ENCODE data around the gene TMEM203. TPM values are rescaled to one million over a fixed set of nuclear protein-coding genes. Genes with fewer than 3 reads are reported as not detected.
A peak's percentile ranks its signal among the peaks of the same experiment; 100 is the strongest.

The TMEM203 gene
- total RNA-seq, 1 donor from 2014 or later: 47.6 TPM

- H3K4me1 ChIP-seq: peaks cover 89% of the 10 kb centered on the region
- peak overlapping the region; percentile 92 for H3K27ac ChIP-seq (replicated peaks)
- H3K4me3 ChIP-seq: no peak overlapping the region
- no peaks in the 10 kb centered on the region for H3K27me3 ChIP-seq (ENCODE audit: low read depth)
- TF ChIP-seq CTCF (IDR thresholded peaks at IDR 0.05; ENCODE audit: borderline replicate concordance): no peak
- H3K9me3 ChIP-seq (replicated peaks): no peaks in the 10 kb centered on the region
- intact Hi-C loops (cut with micrococcal nuclease): no loop called here
- H3K36me3 ChIP-seq: peaks cover 30% of the 10 kb centered on the region
- no peak for DNase-seq
Measured at GRCh38 chr9:137192448-137192780, 13.0 kb downstream of the TMEM203 start.

GRCh38 chr9:137191691-137192447 is 13.6 kb downstream of the TMEM203 start:
- TF ChIP-seq CTCF (IDR thresholded peaks at IDR 0.05; ENCODE audit: borderline replicate concordance): no peak
- intact Hi-C loops (cut with micrococcal nuclease): no loop called here
- no peak overlapping the region for H3K4me3 ChIP-seq
- H3K36me3 ChIP-seq: peaks cover 35% of the 10 kb centered on the region
- no peaks in the 10 kb centered on the region for H3K27me3 ChIP-seq (ENCODE audit: low read depth)
- peaks cover 89% of the 10 kb centered on the region for H3K4me1 ChIP-seq
- DNase-seq: no peak
- H3K9me3 ChIP-seq (replicated peaks): no peaks in the 10 kb centered on the region
- peak overlapping the region; percentile 100 for H3K27ac ChIP-seq (replicated peaks)

DNA sequence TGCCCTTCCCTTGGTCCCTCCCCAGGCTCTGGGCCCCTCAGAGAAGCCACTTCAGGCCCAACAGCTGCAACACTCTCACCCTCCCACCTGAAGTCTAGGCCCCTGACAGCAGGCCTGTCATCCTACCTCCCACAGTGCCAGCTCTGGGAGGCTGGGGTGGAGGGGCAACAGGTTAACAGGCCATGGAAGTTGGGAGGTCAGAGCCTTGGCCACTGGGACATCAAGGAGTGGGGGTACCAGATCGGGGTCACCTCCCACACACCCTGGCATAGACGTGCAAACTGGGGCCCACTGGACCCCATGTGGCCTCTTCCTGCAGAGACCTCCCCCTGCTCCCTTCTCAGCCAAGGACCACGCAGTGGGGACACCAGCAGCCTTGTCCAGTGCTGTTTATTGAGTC is 14.2 kb downstream of the TMEM203 start:
- Histone ChIP-seq H3K27me3 (ENCODE audit: low read depth) (no peaks in the 10 kb centered on the region), H3K27ac (replicated peaks) (peak overlapping the region; percentile 100), H3K9me3 (replicated peaks) (no peaks in the 10 kb centered on the region), H3K36me3 (peaks cover 38% of the 10 kb centered on the region), H3K4me1 (peaks cover 89% of the 10 kb centered on the region), H3K4me3 (no peak overlapping the region)
- no peak for TF ChIP-seq CTCF (IDR thresholded peaks at IDR 0.05; ENCODE audit: borderline replicate concordance)
- intact Hi-C loops (cut with micrococcal nuclease): no loop called here
- no peak for DNase-seq

DNA sequence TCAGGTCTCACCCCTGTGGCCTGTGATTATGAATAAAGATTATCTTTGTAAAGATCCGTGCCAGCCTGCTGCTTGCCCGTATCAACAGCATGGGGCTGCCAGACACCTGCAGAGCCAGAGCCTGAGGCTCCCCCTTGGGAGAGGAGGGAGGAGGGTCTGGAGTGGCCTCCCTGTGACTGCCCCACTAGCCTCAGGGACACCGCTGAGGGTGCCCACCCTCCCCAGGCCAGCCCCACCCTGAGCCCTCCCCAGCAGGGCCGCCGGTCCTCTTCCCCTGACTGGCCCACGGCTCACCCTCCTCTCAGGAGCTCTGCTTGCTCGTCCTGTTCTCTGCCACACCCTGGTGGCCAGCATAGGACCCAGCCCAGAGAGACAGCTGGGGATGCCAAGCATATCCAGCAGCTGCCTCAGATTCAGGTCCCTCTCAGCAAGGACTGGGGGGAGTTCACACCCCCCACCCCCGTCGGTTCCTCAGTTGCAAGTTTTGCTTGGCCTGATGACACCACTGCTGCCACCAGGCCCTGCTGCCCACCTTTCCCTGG is 15.1 kb downstream of the TMEM203 start:
- no peak for DNase-seq
- H3K4me3 ChIP-seq: peak overlapping the region; percentile 100
- H3K9me3 ChIP-seq (replicated peaks): no peaks in the 10 kb centered on the region
- H3K36me3 ChIP-seq: peaks cover 46% of the 10 kb centered on the region
- H3K27ac ChIP-seq (replicated peaks): peak overlapping the region; percentile 100
- peaks cover 89% of the 10 kb centered on the region for H3K4me1 ChIP-seq
- no peaks in the 10 kb centered on the region for H3K27me3 ChIP-seq (ENCODE audit: low read depth)
- no peak for TF ChIP-seq CTCF (IDR thresholded peaks at IDR 0.05; ENCODE audit: borderline replicate concordance)
- intact Hi-C loops (cut with micrococcal nuclease): no loop called here

- Histone ChIP-seq H3K9me3 (replicated peaks) (no peaks in the 10 kb centered on the region), H3K27me3 (ENCODE audit: low read depth) (no peaks in the 10 kb centered on the region), H3K27ac (replicated peaks) (peak overlapping the region; percentile 100), H3K4me1 (peaks cover 87% of the 10 kb centered on the region), H3K4me3 (peak overlapping the region; percentile 100), H3K36me3 (peaks cover 54% of the 10 kb centered on the region)
- intact Hi-C loops (cut with micrococcal nuclease): no loop called here
- no peak for TF ChIP-seq CTCF (IDR thresholded peaks at IDR 0.05; ENCODE audit: borderline replicate concordance)
- no peak for DNase-seq
Measured at GRCh38 chr9:137189297-137190295, 15.9 kb downstream of the TMEM203 start.

All from left ventricle myocardium inferior (tissue), 1 donor.